Astrocyte (in vitro differentiated cells and primary cell): Measurements from ENCODE around the gene RANBP1.

Experiments used
- CTCF ChIP-seq: IDR thresholded peaks from 2 replicates; pipeline ENCODE4 v1.5.1; 2011; ENCODE audit warnings: low read depth, mild to moderate bottlenecking, inconsistent platforms, low read length, moderate library complexity; ENCODE audit not compliant: insufficient read depth
- EZH2 ChIP-seq: IDR thresholded peaks from 2 replicates; pipeline ENCODE4 v1.6.1; 2012; ENCODE audit warnings: mild to moderate bottlenecking, low read length, inconsistent platforms; ENCODE audit not compliant: insufficient read depth

GRCh38 chr22:20114506-20115475 is 1.1 kb upstream of the RANBP1 start:
- TF ChIP-seq CTCF (no peak), EZH2 (no peak)
